ENCODE measurements around the gene LDHD. TPM values are rescaled to one million over a fixed set of nuclear protein-coding genes. Genes with fewer than 3 reads are reported as not detected.

The LDHD gene
- total RNA-seq, 1 donor = 3.6 TPM

GRCh38 chr16:75065521-75066149 lies 50.9 kb downstream of the LDHD start:
- peaks cover 46% of the 10 kb centered on the region for H4K20me1 ChIP-seq (ENCODE audit: insufficient read depth, low read length)
- peaks cover 4% of the 10 kb centered on the region for H3K4me1 ChIP-seq (ENCODE audit: insufficient read depth, low read length)
- peaks cover 57% of the 10 kb centered on the region for H3K79me2 ChIP-seq (ENCODE audit: insufficient read depth, low read length)

GRCh38 chr16:75065149-75065505 lies 51.5 kb downstream of the LDHD start:
- peaks cover 58% of the 10 kb centered on the region for H3K79me2 ChIP-seq (ENCODE audit: insufficient read depth, low read length)
- H3K36me3 ChIP-seq (ENCODE audit: insufficient read depth, low read length) = no peaks in the 10 kb centered on the region
- no peak overlapping the region for H3K4me2 ChIP-seq (ENCODE audit: insufficient read depth, low read length)
- no peaks in the 10 kb centered on the region for H3K9me3 ChIP-seq (ENCODE audit: low read depth, low read length)
- TF ChIP-seq CTCF (IDR thresholded peaks at IDR 0.05; ENCODE audit: extremely low read depth, low read depth, low read length) = no peak
- H3K4me3 ChIP-seq (ENCODE audit: insufficient read depth, low read length) = no peak overlapping the region
- no peak overlapping the region for H2AFZ ChIP-seq (ENCODE audit: low read length)
- H3K27me3 ChIP-seq (ENCODE audit: insufficient read depth, low read length) = no peaks in the 10 kb centered on the region
- peaks cover 44% of the 10 kb centered on the region for H4K20me1 ChIP-seq (ENCODE audit: insufficient read depth, low read length)
- H3K4me1 ChIP-seq (ENCODE audit: insufficient read depth, low read length) = peaks cover 2% of the 10 kb centered on the region
- DNase-seq (ENCODE audit: insufficient read length, low spot score, missing footprints) = no peak
- no peak overlapping the region for H3K27ac ChIP-seq (ENCODE audit: low read depth, low read length)

More at GRCh38 chr16:75065521-75066149, 50.9 kb downstream of the LDHD start:
- Histone ChIP-seq H3K4me3 (ENCODE audit: insufficient read depth, low read length) (no peak overlapping the region), H3K4me2 (ENCODE audit: insufficient read depth, low read length) (no peak overlapping the region), H3K27ac (ENCODE audit: low read depth, low read length) (no peak overlapping the region), H3K27me3 (ENCODE audit: insufficient read depth, low read length) (no peaks in the 10 kb centered on the region), H2AFZ (ENCODE audit: low read length) (no peak overlapping the region), H3K36me3 (ENCODE audit: insufficient read depth, low read length) (no peaks in the 10 kb centered on the region), H3K9me3 (ENCODE audit: low read depth, low read length) (no peaks in the 10 kb centered on the region)
- TF ChIP-seq CTCF (IDR thresholded peaks at IDR 0.05; ENCODE audit: extremely low read depth, low read depth, low read length) = no peak
- DNase-seq (ENCODE audit: insufficient read length, low spot score, missing footprints) = no peak

- no peak overlapping the region for H3K4me2 ChIP-seq (ENCODE audit: insufficient read depth, low read length)
- DNase-seq (ENCODE audit: insufficient read length, low spot score, missing footprints) = no peak
- peaks cover 60% of the 10 kb centered on the region for H3K79me2 ChIP-seq (ENCODE audit: insufficient read depth, low read length)
- H4K20me1 ChIP-seq (ENCODE audit: insufficient read depth, low read length) = peaks cover 42% of the 10 kb centered on the region
- no peak overlapping the region for H2AFZ ChIP-seq (ENCODE audit: low read length)
- no peaks in the 10 kb centered on the region for H3K36me3 ChIP-seq (ENCODE audit: insufficient read depth, low read length)
- no peak for TF ChIP-seq CTCF (IDR thresholded peaks at IDR 0.05; ENCODE audit: extremely low read depth, low read depth, low read length)
- no peak overlapping the region for H3K27ac ChIP-seq (ENCODE audit: low read depth, low read length)
- H3K9me3 ChIP-seq (ENCODE audit: low read depth, low read length) = no peaks in the 10 kb centered on the region
- H3K27me3 ChIP-seq (ENCODE audit: insufficient read depth, low read length) = no peaks in the 10 kb centered on the region
- no peaks in the 10 kb centered on the region for H3K4me1 ChIP-seq (ENCODE audit: insufficient read depth, low read length)
- no peak overlapping the region for H3K4me3 ChIP-seq (ENCODE audit: insufficient read depth, low read length)
Observed at GRCh38 chr16:75064403-75065148, 52.0 kb downstream of the LDHD start.

GRCh38 chr16:75063549-75064088 lies 53.0 kb downstream of the LDHD start:
- H3K4me3 ChIP-seq (ENCODE audit: insufficient read depth, low read length) = no peak overlapping the region
- H3K27me3 ChIP-seq (ENCODE audit: insufficient read depth, low read length) = no peaks in the 10 kb centered on the region
- H2AFZ ChIP-seq (ENCODE audit: low read length) = no peak overlapping the region
- H3K27ac ChIP-seq (ENCODE audit: low read depth, low read length) = no peak overlapping the region
- peaks cover 66% of the 10 kb centered on the region for H3K79me2 ChIP-seq (ENCODE audit: insufficient read depth, low read length)
- DNase-seq (ENCODE audit: insufficient read length, low spot score, missing footprints) = no peak
- TF ChIP-seq CTCF (IDR thresholded peaks at IDR 0.05; ENCODE audit: extremely low read depth, low read depth, low read length) = no peak
- H3K4me2 ChIP-seq (ENCODE audit: insufficient read depth, low read length) = no peak overlapping the region
- peaks cover 45% of the 10 kb centered on the region for H4K20me1 ChIP-seq (ENCODE audit: insufficient read depth, low read length)
- H3K4me1 ChIP-seq (ENCODE audit: insufficient read depth, low read length) = no peaks in the 10 kb centered on the region
- no peaks in the 10 kb centered on the region for H3K36me3 ChIP-seq (ENCODE audit: insufficient read depth, low read length)
- no peaks in the 10 kb centered on the region for H3K9me3 ChIP-seq (ENCODE audit: low read depth, low read length)

All from osteoblast (primary cell).